GM19240 (cell line): Measurements from ENCODE around the gene HELZ.

Experiments used
- DNase-seq: peaks from one replicate; pipeline ENCODE4 v3.0.0; 2011; ENCODE audit warnings: low spot score; ENCODE audit not compliant: insufficient read length

The HELZ gene

GRCh38 chr17:67082107-67082506 lies 162.9 kb downstream of the HELZ start:
- DNase-seq, result no peak

GRCh38 chr17:67080804-67081203 lies 164.2 kb downstream of the HELZ start:
- DNase-seq, result no peak

GRCh38 chr17:67079491-67079890 lies 165.5 kb downstream of the HELZ start:
- DNase-seq, result no peak

- DNase-seq, result no peak
Observed at GRCh38 chr17:67078292-67078691, 166.7 kb downstream of the HELZ start.

- DNase-seq, result no peak
Observed at GRCh38 chr17:67076290-67076689, 168.7 kb downstream of the HELZ start.

GRCh38 chr17:67074781-67075180 lies 170.2 kb downstream of the HELZ start:
- DNase-seq, result no peak

- no peak for DNase-seq
Observed at GRCh38 chr17:67072885-67073284, 172.1 kb downstream of the HELZ start.

- DNase-seq, result no peak
Observed at GRCh38 chr17:67071595-67071994, 173.4 kb downstream of the HELZ start.

GRCh38 chr17:67069603-67070136 lies 175.3 kb downstream of the HELZ start:
- no peak for DNase-seq

- DNase-seq, result no peak
Observed at GRCh38 chr17:67068999-67069398, 176.0 kb downstream of the HELZ start.

- DNase-seq, result no peak
Observed at GRCh38 chr17:67067571-67068482, 177.2 kb downstream of the HELZ start.

- no peak for DNase-seq
Observed at GRCh38 chr17:67066717-67067116, 178.3 kb downstream of the HELZ start.

GRCh38 chr17:67063141-67063540 lies 181.9 kb downstream of the HELZ start:
- no peak for DNase-seq

- DNase-seq, result no peak
Observed at GRCh38 chr17:67059372-67059771, 185.6 kb downstream of the HELZ start.

GRCh38 chr17:67058036-67058435 lies 187.0 kb downstream of the HELZ start:
- DNase-seq, result no peak

GRCh38 chr17:67056746-67057490 lies 188.1 kb downstream of the HELZ start:
- no peak for DNase-seq

GRCh38 chr17:67055811-67056745 lies 188.9 kb downstream of the HELZ start:
- DNase-seq, result no peak

GRCh38 chr17:67055041-67055443 lies 190.0 kb downstream of the HELZ start:
- DNase-seq, result no peak

GRCh38 chr17:67054608-67055007 lies 190.4 kb downstream of the HELZ start:
- DNase-seq, result no peak

- no peak for DNase-seq
Observed at GRCh38 chr17:67054011-67054591, 190.9 kb downstream of the HELZ start.
